Renal cortex interstitium (tissue), 11 donors: ENCODE measurements around the gene HIP1R. TPM values are rescaled to one million over a fixed set of nuclear protein-coding genes. Genes with fewer than 3 reads are reported as not detected.

Source experiments
- DNase-seq, 11 donors: peaks; one replicate each; pipeline ENCODE4 v3.0.0-alpha.2; 2013; ENCODE audit warnings: low read depth in 9 of 11, low spot score in 4 of 11; ENCODE audit errors: extremely low read depth in 1 of 11
- polyA plus RNA-seq, 3 donors: library from polyadenylated mRNA; unstranded; fragments of 120-200 nt; gene quantifications; one replicate each; pipeline ENCODE4 v1.2.1, GENCODE V29; 2013; ENCODE audit not compliant: insufficient read length in 3 of 3

HIP1R gene
- polyA plus RNA-seq, 3 donors: 54.1 to 115 (median 74.2) TPM

DNA sequence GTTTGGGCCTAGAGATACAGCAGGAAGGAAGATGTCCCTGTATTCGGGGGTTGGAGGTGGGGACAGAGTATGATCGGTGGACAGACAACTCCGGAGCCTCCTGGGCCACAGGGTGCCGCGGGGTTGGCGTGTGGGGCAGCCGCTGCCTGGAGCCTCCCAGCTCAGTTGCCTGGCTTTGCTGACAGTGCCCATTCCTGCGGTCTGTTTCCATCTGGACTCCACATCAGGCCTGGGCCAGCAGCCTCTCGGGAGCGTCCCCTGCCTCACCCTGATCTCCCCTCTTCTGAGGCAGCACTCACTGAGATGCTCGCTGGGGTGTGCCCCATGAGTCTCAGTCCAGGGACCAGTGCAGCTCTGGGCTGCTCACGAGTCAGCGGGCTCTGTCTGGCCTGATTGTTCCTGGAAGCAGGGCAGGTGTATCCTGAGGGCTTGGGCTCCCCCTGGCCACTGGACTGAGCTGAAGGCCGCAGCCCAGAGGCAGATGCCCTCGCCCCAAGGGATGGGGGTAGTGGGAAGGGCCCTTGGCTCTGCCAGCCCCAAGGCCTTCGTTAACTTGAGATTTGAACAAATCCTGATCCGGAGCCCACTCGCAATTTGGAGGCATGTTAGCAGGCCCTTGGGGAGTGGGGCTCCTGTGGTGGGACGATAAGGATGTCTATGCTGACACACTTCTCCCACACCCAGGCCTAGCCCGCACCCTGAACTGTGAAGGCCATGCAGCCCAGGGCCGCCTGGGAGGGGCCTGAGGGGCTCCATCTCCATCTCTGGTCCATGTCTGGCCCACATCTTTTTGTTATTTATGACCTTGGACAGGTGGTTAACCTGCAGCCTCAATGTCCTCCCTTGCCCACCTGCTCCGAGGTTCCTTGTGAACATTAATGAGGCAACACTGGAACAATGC, 7.5 kb downstream of the HIP1R start:
- DNase-seq: no peak

DNA sequence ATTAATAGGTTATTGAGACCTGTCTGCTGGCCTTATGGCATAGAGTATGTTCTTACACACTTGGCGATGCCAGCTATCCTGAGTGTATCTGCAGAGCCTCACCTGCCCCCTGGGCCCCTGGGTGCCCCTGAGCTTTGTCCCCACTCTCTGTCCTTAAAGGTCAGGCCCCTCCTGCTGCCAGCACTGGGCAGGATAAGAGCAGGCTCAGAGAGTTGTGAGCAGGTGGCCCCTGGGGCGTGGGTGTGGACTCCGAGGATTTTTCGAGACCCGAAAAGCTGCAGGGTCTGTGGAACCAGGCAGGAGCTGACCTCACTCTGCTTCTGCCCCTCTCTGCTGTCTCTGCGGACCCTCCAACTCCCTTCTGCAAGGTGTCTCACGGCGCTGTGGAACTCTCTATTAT, 8.2 kb downstream of the HIP1R start:
- no peak for DNase-seq

DNA sequence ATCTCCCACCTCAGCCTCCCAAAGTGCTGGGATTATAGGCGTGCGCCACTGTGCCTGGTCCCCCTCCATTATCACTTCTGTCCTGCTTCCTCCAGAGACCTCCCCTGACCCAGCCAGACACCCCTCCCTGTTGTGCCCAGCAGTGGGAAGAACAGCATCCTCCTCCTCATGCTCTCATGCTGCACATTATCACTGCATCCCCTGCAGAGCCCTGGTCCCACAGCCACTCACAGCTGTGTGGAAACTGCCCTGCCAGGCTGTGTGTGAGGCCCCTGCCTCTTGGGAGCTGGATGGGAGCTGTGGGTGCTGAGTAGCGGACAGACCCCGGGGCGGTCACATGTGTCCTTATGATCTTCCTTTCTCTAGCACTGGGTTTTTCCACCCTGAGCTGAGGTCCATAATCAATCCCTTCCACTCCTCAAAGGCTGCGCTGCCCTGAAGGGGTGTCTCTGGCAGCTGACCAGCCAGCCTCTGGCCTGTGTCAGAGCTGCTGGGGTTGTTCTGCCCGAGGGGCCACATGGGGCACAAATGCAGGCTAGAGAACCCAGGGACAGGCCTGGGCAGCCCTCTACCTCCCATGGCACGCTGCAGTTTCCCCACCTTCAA, 9.2 kb downstream of the HIP1R start:
- no peak for DNase-seq

DNA sequence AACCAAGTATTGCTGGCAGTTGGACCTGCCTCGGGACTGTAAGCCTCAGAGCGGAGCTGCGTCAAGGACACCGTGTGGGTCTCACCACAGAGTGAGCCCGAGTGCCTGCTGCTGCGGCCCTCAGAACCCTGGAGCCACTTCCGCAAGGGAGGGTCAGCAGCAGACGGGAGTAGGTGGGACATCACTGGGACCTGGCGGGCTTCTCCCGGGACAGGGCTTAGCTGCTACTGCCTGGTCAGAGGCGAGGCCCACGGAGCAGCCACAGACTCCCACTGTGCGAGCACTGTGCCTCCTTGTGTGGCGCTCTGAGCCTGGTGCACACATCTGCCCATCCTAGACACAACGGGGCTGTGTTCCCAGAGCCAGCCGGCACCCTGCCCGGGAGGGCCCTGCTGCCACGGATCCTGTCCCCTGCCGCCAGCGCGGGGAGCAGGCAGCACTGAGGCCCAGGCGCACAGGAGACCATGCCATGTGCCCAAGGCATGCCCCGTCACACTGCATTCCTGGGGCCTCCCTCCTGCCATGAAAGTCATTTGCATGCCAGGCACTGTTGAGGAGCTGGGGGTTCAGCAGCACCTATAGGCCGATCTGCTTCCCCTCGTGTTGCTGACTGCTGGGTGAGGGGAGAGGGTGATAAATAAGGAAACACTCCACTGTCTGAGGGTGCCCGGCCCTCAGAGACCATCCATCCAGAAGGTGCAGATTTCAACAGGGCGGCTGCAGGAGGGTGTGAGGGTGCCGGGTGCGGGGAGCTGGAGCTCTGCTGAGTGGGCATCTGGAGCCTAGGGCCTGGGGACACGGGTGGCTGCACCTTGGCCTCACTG, 10.0 kb downstream of the HIP1R start:
- DNase-seq: no peak

DNA sequence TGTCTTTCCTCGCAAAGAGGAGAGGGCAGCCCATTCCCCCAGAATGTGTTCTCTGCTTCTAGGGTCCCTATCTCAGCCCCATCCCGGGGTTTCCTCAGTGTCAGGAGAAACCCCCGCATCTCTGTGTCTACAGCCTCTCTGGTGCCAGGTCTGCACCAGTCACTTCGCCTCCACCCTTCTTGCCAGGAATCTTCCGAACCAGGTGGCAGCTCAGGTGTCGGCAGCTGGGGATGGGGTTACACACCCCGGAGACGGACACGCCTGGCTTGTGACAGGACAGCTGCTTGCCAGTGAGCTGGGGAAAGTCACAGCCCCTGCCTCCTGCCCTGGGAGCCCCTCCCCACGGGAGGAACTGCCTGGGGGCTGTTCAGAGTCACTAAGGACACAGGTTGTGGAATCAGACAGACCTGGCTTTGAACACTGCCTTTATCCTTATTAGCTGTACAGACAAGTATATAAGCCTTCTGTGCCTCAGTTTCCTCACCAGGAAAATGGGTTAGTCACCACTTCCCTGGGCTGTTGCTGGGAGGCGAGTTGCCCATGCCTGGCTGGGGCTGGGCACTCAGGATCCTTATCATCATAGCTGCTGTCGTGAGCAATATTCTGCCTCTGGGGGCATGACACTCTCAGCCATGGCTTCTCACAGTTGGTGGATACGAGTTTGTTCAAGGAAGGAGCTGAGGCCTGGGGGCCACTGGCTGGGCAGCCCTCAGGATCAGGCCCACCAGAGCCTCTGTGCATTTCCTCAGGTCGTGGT, 10.8 kb downstream of the HIP1R start:
- DNase-seq: no peak

DNA sequence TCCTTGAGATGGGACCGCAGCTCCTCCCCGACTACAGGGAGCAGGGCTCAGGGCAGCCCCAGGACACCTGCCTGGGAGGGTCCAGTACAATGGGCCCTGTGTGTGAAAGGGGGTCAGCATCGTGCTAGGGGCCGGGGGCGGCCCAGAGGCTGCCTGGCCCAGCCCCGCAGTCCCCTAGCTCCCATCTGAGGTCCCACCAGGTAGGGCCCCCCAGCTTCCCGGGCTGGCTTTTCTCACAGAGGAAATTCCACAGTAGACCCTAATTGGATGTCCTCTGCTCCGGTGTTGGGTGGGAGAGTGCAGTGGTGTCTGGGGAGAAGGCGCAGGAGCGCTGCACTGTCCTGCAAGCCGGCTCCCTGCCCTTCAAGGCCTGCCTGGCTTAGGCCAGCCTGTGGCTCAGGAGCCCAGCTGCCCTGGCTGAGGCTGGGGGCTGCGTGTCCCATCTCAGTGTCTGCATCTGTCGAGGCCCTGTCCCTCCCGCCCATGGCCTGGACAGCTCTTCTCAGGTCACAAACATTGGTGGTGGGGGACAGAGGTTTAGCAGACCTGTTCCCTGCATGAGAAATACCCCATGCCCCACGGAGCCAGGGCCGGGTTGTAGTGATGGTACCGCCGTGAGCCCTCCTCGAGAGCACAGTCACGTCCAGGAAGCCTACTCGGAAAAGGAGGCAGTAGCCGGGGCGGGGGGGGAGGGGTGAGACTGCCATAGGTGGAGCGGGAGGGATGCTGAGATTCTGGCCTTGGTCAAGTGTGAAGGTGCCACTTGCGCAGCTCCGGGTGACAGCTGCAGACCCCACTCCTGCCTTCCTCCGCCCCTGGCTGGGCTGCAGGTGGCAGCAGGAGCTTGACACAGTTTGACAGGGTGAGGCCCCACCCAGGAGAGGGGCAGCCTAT, 11.6 kb downstream of the HIP1R start:
- no peak for DNase-seq

DNA sequence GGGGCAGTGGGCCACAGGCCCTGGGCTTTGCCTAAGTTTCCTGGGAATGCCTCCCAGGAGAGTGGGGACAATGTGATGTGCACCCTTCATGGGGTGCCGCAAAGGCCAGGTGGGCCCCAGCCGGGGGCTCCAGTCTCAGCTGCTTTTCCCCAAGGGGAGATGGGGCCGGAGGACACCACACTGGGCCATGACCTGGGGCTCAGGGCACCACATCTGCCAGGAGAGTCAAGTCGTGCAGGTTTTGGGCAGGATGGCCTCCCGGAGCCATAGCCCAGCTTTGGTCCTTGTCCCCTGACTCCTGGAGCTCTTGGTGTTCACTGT, 12.2 kb downstream of the HIP1R start:
- no peak for DNase-seq

DNA sequence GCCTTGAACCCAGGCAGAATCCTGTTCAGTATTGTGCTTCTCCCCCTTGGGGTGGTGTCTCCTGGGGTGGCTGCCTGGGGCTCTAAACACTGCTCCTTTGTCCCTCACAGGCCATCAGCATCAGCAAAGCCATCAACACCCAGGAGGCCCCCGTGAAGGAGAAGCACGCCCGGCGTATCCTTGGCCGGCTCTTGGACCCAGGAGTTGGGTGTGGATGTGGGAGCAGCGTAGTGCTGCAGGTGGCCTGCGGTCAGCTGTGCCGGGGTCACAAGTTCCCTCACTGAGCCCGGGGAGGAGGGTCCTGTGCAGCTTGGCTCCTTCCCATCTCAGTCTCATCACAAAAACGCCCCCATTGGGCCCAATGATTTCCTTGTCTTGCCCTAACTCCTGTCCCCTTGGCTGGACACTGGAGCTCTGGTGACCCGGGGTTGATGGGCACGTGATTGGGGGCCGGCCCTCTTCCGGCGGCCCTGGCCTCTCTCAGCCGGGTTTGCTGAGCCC, 12.7 kb downstream of the HIP1R start:
- no peak for DNase-seq

DNA sequence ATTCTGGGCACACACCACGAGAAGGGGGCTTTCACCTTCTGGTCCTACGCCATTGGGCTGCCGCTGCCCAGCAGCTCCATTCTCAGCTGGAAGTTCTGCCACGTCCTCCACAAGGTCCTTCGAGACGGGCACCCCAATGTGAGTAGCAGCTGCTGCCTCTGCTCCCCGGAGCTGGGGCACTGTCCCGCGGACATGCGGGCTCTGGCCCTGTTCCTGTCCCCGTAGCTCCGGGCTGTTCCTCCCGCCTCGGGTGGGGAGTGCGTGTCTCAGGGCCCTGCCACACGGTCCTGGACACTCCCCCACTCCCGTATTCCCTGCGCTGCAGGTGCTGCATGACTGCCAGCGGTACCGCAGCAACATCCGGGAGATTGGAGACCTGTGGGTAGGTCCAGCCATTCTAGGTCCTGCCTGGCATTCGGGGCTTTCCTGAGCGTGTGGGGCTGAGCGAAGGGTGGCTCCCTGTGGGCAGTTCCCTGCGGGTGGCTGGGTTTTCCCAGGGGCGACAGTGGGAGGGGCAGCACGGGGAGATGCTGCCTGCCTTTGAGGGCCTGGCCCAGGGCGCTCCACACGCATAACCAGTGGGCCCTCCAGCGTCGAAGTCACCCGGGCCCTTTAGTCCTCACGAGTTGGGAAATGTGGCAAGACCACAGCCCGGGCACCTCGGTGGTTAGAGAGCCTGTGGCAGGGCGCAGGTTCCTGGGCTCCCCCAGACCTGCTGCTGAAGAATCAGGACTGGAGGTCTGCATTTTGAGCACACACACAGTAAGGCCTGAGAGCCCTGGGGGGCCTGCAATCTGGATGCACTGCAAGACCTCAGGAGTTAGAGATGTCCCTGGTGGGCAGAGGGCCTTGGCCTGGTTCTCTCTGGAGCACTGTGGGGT, 13.5 kb downstream of the HIP1R start:
- DNase-seq: no peak

DNA sequence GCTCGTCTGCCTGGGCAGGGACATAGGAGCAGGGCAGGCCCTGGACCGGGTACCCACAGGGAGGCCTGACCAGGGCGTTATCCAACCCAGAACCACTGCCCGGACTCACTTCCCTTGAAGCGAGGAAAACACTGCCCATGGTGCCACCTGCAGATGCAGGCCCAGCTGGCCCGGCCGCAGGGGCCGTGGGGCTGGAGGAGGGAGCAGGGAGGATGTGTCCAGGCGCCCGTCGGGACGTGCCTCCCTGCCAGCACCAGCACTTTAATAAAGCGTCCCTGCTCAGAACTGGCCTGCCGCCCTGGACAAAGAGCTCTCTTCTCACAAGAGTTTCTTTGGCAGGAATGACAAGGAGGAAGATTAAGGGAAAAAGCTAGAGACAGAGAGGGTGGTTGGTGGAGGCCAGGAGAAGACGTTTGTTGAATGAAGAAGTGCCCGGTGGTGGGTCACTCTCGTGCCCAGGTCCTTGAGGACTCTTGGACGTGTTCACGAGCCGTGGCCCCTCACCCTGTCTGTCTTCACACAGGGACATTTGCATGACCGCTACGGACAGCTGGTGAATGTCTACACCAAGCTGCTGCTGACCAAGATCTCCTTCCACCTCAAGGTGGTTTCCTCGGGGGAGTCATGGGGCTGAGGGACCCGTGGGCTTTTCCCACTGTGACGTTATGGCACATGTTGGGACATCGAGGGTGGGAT, 14.2 kb downstream of the HIP1R start:
- DNase-seq: no peak

DNA sequence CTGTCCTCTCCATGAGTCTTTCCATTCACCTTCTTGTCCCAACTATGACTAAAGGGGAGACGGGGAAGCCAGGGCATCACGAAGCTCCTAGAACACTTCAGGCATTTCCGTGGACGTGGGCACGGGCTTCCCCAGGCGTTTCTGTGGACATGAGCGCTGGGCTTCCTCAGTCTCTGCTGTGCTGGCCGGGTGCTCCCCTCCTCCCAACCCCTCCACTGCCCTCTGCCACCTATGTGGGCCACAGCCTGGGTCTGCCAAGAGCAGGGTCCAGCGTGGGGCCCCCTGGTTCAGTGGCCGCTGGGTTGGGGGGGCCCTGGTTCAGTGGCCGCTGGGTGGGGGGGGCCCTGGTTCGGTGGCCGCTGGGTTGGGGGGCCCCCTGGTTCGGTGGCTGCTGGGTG, 14.8 kb downstream of the HIP1R start:
- no peak for DNase-seq

DNA sequence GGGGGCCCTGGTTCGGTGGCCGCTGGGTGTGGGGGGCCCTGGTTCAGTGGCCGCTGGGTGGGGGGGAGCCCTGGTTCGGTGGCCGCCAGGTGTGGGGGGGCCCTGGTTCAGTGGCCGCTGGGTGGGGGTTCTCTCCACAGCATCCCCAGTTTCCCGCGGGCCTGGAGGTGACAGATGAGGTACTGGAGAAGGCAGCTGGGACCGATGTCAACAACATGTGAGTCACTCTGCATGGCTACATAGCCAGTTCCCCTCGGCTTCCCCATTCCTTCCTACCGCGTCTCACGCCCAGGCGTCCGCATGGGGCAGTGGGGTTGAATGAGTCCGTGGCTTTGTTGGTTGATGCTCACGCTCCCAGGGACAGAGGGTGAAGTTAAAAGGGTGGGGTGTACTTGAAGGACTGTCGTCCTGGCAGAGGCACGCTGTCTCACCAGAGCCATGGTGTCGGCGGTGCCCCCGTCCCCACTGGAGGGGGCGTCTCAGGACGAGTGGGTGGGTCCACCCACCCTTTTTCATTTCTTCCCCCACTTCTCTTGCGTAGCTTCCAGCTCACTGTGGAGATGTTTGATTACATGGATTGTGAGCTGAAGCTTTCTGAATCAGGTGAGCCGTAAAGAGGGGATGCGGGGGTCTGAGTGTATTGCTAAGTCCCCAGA, 15.6 kb downstream of the HIP1R start:
- no peak for DNase-seq

DNA sequence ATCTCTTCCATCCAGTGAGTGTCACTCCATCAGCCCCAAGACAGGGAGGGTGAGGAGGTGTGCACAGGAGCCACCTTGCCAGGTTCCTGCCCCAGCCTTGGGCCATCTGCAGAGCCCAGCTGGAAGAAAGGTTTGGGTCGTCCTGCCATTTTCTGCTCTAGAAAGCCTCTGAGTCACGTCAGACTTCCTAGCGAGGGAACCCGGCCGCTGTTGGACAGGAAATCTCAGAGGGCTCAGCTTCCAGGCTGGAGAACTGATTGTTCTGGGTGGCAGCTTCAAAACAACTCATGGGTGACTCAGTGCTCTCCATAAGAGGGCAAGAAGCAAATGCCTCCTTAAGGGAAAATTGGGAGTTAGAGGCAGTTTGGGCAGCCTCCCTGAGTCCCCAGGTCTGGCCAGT, 16.6 kb downstream of the HIP1R start:
- DNase-seq: no peak

DNA sequence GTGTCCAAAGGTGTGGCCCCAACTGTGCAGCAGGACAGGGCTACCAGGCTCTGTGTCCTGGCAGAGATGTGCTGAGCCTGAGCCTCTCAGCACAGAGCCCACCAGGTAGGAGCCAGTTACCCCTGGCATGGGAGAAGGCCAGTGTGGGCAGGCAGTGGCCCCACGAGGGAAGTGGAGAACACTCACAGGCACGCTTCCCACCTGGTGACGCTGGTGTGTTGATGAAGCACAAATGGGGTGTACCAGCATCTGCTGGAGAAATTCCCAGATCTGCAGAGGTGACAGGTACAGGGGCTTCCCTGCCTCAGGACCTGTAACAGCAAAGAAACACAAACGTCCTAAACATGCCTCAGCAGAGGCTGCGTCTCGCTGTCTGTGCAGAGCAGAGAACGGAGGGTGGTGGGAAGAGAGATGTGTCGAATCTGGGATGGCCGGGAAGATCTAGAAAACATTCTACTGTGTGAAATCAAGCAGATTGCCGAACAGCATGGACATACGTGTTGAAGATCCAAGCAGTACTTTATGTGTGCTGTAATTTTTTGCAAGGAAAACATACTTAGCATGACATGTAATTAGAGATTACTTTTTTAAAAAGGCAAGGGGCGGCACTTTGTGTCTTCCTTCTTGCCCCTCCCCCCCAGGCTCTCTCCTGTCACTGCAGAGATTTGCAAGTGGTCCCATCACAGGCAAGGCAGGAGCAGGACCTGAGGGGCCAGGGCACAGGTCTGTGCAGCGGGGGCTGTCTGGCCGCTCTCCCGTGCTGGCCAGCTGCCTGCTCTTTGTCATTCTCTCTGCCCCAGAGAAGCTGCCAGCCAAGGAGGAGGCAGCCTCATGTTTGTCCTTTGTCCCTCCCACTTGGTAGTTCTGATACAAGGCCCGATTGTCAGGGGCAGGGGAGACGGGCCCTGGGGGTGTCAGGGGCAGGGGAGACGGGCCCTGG, 17.3 kb downstream of the HIP1R start:
- DNase-seq: no peak

DNA sequence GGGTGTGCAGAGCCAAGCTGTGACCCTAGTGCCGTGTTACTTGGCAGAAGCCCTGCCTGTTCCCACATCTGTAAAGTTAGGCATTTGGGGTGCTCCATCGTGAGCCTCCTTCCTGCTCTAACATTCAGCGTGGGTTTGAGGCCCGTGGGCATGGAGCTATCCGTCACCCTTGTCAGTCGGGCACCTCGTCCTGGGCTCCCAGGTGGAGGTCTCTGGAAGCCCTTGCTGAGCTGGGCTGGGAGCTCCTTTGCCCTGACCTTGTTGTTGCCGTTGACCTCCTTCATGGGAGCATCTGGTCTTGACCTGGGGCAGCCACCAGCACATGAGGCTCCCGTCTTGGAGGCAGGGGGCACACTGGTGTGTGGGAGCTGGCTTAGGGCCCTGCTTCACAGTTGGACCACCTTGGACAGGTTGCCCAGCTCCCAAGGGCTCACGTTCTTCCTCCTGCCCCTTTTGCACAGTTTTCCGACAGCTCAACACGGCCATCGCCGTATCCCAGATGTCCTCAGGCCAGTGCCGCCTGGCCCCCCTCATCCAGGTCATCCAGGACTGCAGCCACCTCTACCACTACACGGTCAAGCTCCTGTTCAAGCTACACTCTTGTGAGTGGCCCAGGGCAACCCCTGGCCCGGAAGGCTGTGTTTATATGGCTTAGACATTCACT, 18.5 kb downstream of the HIP1R start:
- no peak for DNase-seq
